Activated CD8-positive, alpha-beta memory T cell treated with anti-CD3 and anti-CD28 coated beads, Interleukin-2, amount 50 U/mL, for 1 hour (primary cell): ENCODE results near the gene KBTBD4.
A peak's percentile ranks its signal among the peaks of the same experiment; 100 is the strongest.
"Not testable (repeated sequence)": the region's sequence is repeated elsewhere in the genome, so short reads cannot be mapped to it uniquely, and the experiment has no call there.

Source experiments
- DNase-seq: peaks from one replicate; pipeline ENCODE4 v3.0.0-alpha.2; 2020; ENCODE audit errors: extremely low read depth

KBTBD4 gene

DNA sequence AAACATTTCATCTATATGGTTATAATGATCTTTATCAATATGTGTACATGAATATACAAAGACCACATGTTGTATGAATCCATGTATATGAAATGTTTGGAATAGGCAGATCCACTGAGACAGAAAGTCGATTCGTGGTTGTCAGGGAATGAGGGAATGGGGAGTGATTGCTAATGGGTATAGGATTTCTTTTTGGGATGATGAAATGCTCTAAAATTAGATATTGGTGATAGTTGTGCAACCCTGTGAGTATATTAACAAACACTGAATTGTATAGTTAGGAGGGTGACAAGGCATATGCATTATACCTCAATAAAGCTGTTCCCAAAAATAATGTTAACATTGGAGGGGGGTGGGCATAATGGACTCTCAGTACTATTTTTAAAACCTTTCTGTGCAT is 18.3 kb downstream of the KBTBD4 start:
- DNase-seq, result no peak

DNA sequence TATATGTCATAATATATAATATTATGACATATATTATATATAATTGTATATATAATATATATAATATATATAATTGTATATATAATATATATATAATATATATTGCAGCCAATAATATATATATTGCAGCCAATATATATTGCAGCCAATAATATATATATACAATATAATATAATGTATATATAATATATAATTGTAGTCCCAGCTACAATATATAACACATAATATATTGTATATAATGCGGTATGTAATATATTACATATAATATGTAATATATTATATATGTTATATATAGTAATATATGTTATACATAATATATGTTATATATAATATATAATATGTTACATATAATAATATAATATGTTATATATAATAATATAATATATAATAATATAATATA is 20.1 kb downstream of the KBTBD4 start:
- DNase-seq, result no peak

DNA sequence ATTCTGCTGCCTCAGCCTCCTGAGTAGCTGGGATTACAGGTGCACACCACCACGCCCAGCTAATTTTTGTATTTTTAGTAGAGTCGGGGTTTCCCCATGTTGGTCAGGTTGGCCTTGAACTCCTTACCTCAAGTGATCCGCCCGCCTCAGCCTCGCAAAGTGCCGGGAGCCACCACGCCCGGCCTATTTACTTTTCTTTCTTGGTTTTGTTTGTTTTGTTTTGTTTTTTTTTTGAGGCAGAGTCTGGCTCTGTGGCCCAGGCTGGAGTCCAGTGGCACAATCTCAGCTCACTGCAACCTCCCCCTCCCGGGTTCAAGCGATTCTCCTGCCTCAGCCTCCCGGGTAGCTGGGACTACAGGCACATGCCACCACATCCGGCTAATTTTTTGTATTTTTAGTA is 21.8 kb downstream of the KBTBD4 start:
- not testable (repeated sequence) for DNase-seq

DNA sequence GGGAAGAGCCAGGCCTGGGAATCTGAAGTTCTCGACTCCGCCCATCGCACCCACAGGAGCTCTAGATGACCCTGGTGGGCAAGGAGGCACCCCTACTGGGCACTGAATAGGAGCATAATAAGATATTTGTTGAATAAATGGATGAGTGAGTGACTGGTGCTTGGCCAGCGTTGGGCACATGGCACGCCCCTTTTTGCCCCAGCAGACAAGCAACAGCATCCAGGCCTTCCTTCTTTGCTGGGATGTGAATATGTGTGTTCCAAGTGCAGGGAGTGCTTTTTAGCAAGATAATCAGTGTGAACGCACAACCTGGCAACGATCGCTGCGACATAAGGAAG is 25.4 kb downstream of the KBTBD4 start:
- DNase-seq, result no peak

DNA sequence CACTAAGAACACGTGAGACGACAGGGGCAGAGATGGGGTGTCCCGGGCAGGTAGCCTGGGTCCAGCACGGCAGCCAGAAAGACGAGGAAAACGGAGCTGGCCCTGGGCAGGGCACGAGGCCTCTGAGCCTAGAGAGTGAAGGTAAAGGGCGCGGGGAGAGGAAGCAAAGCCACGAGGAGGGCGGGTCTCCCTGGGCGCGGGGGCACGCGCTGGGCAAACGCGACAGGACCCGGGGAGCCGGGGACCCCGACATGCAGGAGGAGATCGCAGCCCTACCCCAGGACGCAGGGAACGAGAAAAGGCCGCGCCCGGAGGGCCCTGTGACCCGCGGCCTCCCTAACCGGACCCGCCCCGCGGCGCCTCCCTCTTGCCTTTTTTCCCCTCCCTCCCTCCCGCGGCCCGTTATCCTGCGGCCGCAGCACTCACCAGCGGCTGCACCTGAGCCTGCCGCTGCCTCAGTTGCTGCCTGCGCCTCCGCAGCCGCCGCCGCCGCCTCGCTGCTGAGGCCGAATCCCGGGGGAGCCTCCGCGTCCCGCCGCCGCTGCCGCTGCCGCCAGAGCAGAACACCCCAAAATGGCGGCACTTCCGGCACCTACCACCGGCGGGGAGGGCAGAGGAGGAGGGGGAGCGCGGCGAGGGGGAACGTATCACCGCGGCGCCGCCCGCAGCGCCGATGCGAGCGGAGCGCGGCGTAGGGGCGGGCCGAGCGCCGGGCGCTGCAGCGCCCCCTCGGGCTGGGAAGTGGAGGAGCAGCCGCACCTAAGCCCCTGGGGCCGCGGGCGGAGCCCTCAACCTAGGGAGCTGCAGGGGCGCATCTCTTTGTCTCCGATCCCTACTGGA is 26.0 kb downstream of the KBTBD4 start, which contains the start of gene CELF1:
CELF1 (minus strand) TSS at position 567 of the 840 bp plus-strand sequence. CDS start 53,609 bp downstream, outside the sequence.
- peak; percentile 73 for DNase-seq

DNA sequence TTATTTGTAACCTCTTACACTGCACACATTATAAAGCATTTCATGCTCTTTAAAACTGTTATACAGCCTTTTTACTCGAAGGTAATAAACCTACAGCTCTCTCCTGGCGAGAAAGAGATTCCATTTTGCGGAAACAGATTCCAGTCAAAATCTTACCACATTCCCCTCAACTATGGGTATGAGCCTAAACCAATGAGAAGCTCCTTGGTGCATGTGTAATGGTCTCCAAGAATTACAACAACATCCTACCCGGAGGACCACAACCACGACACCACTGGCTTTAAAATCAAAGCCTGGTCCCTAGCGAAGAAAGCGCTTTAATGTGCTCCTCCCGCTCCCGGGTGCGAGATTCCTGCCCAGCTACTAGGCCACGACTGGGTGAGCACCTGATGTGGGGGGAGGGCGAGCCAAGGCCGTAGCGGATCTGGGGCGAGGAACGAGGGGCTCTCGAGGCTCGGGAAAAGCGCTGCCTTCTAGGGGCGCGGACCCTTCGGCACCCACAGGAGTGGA is 26.7 kb downstream of the KBTBD4 start:
- DNase-seq, result no peak

DNA sequence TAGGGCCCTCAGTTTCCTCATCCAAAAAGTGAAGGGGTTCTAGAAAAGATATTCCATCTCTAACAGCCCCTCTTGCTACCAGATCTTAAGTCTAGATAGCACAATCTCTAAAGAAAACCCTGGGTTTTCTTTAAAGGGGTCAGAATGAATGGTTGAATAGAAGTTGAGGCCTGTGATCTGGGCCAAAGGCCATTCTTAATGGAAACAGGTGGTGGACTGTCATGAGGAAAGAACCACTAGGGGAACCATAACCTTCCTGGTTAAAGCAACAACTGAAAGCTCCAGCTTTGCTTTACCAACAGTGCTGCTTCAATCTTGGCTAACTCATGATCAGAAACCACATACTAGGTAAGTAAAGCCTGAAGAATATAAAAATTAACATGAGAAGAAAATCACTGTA is 27.7 kb downstream of the KBTBD4 start:
- DNase-seq, result no peak

DNA sequence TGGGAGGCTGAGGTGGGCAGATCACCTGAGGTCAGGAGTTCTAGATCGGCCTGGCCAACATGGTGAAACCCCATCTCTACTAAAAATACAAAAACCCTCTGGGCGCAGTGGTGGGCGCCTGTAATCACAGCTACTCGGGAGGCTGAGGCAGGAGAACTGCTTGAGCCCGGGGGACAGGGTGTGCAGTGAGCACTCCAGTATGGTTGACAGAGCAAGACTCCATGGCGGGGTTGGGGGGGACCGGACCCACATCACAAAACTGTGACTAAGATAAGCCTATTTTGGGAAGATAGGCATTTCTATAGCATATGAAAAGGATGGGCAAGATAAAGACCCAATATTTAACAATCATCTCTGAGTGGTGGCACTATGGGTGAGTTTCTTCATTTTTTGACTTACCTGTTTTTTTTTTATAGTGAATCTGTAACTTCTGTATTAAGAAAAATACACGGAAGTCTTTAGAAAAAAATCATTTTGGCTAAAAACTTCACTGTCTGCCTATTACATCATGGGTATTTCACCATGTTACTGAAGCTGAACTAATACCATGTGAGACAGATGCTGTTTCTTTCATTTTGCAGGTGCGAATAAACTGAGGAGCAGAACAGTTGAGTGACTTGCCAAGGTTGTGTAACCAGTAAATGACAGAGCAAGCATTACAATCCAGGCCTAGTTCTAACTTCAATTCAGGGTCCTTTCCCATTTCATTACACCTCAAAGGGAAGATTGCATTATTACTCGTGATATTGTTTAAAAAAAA is 28.3 kb downstream of the KBTBD4 start:
- no peak for DNase-seq

DNA sequence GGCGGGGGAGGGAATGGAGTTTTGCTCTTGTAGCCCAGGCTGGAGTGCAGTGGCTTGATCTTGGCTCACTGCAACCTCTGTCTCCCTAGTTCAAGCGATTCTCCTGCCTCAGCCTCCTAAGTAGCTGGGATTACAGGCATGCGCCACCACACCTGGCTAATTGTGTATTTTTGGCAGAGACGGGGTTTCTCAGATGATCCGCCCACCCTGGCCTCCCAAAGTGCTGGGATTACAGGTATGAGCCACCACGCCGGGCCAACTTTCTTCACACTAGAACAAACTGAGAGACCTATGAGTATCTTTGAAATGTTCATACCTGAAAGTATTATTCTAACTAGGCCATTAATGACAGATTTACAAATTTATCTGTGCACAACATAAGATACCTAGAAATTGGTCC is 32.5 kb downstream of the KBTBD4 start:
- not testable (repeated sequence) for DNase-seq

DNA sequence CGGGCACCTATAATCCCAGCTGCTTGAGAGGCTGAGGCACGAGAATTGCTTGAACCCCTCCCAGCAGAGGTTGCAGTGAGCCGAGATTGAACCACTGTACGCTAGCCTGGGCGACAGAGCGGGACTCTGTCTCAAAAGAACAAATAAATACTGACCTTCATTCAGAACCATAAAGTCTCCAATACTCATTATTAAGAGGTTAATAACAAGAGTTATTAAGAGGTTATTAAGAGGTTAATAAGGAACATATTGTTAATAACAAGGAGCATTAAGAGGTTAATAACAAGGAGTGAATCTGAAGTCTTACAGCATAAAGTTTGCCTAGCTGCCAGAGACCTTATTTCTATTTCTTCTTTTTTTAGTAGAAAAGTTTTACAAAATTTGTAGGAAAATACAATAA is 33.5 kb downstream of the KBTBD4 start:
- no peak for DNase-seq

DNA sequence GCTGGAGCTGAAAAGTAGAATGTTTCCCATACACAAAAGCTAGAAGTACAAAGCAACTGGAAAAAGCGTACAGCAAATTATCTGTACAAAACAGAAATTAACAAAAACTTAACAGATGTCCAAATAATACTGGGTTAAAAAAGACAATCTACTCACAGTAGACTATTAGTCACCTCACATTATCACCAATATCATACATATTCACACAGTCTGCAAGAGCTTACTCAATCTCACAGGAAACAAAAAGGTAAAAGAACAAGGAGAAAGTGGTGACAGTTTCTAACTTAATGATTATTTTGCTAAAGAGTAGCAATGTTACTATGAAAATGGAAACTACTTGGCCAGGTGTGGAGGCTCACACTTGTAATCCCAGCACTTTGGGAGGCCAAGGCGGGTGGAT is 37.7 kb downstream of the KBTBD4 start:
- DNase-seq, result no peak

DNA sequence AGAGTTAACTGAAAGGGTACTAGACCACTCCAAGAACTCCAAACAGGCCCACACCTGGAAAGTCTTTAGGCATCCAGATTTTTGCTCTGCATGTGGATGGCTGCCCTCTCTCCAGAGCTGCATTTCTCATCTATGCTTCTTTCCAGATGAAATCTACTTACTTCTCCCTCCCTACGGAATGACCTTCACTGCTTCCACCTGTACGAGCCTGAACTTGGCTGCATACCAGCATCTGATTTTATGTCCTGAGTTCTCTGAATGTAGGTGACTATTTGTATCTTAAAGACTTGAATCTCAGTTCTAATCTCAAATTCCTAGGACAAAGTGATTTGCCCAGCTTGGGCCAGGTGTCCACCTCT is 39.1 kb downstream of the KBTBD4 start:
- no peak for DNase-seq

DNA sequence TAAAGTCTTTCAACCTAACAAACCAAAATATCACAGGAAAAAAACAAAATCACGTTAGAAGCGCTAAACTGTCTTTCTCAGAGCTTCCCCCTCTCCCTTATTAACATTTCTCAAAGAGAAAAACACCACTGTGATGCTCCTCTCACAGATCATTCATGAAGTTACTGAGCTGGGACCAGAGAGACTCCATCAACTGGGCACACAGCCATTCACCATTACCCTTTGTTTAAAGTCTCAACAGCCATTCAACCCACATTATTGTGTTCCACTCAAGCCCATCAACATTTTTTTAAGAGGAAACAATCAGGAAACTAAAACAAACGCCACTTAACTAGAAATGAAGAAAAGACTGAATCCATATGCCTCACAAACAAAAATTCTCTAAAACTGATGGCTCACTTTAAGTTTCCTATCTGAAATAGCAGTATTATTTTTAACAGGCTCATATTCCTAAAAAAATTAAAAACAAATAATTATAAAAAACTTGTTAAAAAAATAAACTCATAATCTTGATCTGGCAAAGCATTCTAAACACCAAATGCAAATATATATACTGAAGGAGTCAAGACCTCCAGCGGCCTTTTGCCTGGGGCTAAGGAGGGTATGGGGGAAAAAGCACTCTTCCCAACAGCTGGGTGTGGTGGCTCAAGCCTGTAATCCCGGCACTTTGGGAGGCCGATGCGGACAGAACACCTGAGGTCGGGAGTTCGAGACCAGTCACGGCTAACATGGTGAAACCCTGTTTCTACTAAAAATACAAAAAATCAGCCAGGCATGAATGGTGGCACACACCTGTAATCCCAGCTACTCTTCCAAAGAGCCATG is 39.8 kb downstream of the KBTBD4 start:
- no peak for DNase-seq

DNA sequence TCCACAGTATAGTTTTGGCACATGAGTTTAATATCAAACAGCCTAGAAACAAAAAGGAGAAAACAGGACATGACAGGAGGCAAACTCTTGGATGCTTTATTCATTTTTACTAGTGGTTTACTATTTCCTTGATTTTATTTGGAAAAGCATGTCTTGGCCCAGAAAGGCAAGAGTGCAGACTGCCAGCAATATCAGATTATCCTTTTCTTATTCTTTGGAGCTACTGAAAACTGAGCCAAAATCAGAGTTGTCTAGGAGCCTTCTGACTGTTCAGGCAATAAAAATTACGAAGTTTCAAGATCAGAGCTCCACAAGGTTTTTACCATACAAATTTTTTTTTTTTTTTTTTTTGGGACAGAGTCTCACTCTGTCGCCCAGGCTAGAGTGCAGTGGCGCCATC is 41.9 kb downstream of the KBTBD4 start:
- DNase-seq, result no peak

DNA sequence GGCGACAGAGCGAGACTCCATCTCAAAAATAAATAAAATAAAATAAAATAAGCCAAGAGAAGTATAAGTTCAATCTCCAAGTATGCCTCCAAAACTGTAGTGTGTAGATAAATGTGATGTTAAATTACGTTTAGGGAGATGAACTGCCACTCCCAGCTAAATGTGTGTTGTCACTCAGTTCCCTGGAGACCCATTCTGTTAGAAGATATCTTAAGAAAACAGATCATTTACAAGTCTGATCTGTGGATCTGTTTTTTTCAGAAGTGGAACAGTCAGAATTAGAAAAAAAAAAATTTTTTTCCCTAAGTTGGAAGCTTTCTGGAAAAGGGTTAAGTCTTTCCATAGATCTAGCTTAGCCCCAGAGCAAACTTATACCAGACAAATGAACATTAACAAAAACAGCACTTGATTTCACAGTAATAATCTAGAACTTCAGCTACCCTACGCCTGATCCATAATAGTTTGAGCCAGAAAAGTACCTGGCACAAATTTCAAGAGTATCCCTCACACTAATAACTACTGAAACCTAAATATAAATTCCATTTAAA is 44.0 kb downstream of the KBTBD4 start:
- no peak for DNase-seq

DNA sequence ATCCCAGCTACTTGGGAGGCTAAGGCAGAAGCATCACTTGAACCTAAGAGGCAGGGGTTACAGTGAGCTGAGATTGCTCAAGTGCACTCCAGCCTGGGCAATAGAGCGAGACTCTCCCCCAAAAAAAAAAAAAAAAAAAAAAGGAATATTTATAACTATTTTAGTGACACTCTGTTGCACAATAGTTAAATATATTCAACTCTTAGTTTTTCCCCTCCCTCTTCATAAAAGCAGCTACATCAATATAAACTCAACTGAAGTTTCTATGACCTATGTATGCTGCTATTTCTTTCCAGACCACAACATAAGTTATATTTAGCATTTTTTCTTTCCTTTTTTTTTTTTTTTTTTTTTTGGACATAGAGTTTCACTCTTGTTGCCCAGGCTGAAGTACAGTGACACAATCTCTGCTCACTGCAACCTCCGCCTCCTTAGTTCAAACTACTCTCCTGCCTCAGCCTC is 45.0 kb downstream of the KBTBD4 start:
- DNase-seq, result no peak

DNA sequence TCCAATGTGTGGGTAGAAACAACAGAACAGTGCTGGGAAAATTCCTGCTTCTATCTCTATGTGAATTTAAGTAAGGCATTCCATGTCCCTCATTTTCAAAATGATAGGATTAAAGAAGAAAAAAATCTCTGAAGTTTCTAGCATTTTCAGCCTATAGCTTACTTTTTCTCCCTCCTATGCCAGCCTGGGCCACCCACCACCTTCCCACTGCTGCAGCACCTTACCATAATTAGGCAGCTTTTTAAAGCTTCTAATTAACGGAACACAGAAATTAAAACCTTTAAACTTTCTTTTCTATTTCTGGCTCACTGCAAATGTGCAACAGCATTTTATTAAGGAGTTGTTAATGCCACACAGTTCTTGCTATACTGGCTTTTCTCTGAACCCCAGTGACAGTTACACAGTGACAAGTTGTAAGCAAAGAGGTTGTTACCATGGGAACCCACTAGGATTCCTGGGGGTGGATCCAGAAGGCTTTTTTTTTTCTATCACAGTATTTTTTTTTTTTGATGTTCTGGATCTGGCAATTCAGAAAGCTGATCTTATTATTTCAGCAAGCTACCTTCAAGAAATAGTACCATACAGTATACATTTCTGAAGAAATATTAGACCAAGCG is 46.1 kb downstream of the KBTBD4 start:
- no peak for DNase-seq

DNA sequence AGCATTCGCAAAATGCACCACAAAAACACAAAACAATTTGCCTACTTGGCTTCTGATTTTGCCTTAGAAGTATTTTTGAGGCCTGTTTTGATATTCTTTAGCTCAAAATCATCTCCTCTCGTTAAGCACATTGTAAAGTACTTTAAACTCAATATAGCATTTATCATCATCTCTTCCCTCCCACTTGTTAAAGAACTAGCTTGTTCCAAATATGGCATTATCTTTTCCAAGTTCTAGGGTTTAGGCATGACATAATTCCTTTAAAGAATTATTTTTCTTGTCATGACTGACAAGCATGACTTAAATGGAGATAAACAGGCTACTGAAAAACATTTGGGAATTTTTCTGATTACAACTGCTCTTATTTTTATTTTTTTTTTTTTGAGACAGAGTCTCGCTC is 47.1 kb downstream of the KBTBD4 start:
- DNase-seq, result no peak

DNA sequence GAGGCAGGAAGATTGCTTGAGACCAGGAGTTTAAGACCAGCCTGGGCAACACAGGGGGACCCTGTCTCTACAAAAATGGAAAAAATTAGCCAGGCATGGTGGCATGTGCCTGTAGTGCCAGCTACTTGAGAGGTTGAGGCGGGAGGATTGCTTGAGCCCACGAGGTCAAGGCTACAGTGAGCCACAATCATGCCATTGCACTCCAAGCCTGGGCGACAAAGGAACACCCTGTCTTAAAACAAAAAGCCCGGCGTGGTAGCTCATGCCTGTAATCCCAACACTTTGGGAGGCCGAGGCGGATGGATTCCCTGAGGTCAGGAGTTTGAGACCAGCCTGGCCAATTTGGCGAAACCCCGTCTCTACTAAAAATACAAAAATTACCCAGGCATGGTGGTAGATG is 48.0 kb downstream of the KBTBD4 start:
- DNase-seq, result not testable (repeated sequence)

DNA sequence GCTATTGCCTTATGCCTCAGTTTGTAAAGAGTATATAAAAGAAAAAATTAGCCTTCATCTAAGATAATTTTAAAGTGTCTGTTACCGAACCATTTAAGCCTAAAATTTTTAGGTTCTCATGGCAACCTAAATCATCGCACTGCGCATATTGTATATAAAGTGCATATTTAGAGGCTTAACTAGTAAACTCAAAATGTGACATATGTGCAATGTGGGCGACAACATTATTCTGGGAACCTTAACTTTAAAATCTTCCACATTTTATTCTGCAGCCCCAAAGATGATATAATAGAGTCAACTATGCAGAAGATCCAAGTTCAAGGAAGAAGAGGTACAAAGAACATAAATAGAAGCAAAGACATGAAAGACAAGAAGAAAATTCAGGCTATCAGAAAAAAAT is 48.8 kb downstream of the KBTBD4 start:
- DNase-seq, result no peak

DNA sequence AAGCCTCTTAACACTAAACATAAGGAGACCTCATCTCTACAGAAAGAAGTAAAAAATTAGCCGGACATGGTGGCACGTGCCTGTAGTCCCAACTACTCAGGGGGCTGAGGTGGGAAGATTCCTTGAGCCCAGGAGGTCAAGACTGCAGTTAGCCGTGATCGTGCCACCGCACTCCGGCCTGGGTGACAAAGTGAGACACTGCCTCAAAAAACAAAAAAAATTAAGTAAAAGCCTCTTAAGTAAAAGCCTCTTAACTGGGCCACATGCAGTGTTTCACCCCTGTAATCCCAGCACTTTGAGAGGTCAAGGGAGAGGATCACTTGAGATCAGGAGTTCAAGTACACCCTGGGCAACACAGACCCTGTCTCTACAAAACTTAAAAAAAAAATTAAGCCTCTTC is 51.6 kb downstream of the KBTBD4 start:
- no peak for DNase-seq
